ENCODE data around the gene CAMK2B. TPM values are rescaled to one million over a fixed set of nuclear protein-coding genes. Genes with fewer than 3 reads are reported as not detected.
A peak's percentile ranks its signal among the peaks of the same experiment; 100 is the strongest.

CAMK2B gene
- polyA plus RNA-seq, 2 of the 4 experiments (the other 2 are of a cell fraction): 0.17 TPM; not detected in 1

DNA sequence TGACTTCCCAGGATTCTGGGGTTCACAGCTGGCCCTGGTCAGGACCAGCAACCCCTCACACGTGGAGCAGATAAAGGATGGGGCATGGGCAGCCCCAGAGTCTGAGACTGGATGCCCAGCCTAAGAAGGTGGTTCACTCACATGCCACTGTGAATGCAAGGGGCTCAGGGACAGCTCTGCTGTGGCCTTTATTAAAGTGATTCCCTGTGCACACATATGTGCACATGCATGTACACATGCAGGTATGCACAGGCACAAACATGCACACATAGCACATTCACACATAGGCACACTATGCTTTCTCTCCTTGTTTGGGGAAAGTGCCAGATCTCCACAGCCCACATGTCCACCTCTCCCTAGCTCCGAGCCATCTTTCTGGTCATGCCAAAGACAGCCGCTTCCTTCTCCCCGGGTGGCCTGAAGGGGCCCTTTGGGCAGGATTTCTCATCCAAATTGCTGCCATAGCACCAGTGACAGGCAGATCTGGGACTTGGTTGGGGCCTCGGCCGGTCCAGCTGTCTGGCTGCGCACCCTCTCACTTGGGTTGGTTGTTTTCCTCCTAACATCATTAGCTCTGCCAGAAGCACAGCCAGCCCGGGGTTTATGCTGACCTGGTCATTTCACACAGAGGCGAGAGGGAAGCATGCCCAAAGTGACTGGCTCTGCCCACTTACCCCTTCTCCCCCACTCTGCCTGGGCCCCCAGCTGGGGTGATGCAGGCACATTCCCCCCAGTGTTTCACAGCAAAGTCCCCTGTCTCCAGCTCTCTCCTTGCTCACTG is 137.6 kb downstream of the CAMK2B start:
- Histone ChIP-seq H3K4me2 (no peak overlapping the region), H3K4me3 (no peak overlapping the region), H3K4me1 (peaks cover 26% of the 10 kb centered on the region), H3K9me3 (peaks cover 4% of the 10 kb centered on the region; the same call in 1 of the 3 replicates), H3K27ac (no peak overlapping the region)
- ChIA-PET POLR2A (no interaction called here), CTCF (interaction anchor here (1.3 to 2.1 kb wide), 4 partner anchors 8 to 64 kb away, joined by 4 to 8 read pairs (median 4); partner anchors contain the start of gene POLD2)
- TF ChIP-seq MAFK (IDR thresholded peaks at IDR 0.05; ENCODE audit: partially characterized antibody): peak; percentile 71
- TF ChIP-seq HEYL (CRISPR knock-in tag; IDR thresholded peaks at IDR 0.05): no peak
- no peak for ATAC-seq
- no peak for DNase-seq (ENCODE audit: low read depth in 1 of 2, low spot score in 1 of 2)
- WGBS (ENCODE audit: missing lambda C conversion rate): 59% methylated on average over 9 of the region's 9 CpGs
- FAIRE-seq: no peak

DNA sequence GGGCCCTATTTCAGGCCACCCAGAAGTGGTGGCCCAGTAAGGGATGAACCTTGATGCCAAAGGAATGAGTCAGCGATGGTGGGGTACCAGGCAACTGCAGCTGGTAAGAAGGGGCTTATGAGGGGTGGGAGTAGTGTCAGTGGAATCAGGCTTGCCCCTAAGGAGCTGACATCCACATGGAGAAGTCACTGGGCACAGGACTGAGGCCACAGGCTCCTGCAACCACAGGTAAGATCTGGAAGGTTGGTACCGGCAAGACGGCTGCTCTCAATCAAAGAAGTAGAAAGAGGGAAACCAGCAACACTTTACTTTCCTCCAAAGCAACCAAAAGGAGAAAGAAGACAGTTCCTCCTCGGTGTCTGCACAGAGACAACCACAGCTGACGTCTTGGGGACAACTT is 138.7 kb downstream of the CAMK2B start:
- Histone ChIP-seq H3K9me3 (peaks cover 8% of the 10 kb centered on the region; the same call in 1 of the 3 replicates), H3K4me3 (no peak overlapping the region), H3K27ac (peak overlapping the region in 1 of 2 experiments; percentile 27; a peak in 1 of 6 replicates), H3K4me2 (no peak overlapping the region), H3K4me1 (peaks cover 26% of the 10 kb centered on the region)
- no peak for FAIRE-seq
- no peak for ATAC-seq
- ChIA-PET POLR2A (no interaction called here), CTCF (interaction anchor here (1.0 to 2.1 kb wide), 6 partner anchors 9 to 141 kb away, joined by 3 to 8 read pairs (median 4); partner anchors contain the start of gene POLD2)
- TF ChIP-seq RAD21 (conservative IDR thresholded peaks at IDR 0.05 in 1 of 2, IDR thresholded peaks at IDR 0.05 in 1 of 2): no peak
- TF ChIP-seq ZSCAN20 (CRISPR knock-in tag; IDR thresholded peaks at IDR 0.05): no peak
- TF ChIP-seq, protein P1, sequence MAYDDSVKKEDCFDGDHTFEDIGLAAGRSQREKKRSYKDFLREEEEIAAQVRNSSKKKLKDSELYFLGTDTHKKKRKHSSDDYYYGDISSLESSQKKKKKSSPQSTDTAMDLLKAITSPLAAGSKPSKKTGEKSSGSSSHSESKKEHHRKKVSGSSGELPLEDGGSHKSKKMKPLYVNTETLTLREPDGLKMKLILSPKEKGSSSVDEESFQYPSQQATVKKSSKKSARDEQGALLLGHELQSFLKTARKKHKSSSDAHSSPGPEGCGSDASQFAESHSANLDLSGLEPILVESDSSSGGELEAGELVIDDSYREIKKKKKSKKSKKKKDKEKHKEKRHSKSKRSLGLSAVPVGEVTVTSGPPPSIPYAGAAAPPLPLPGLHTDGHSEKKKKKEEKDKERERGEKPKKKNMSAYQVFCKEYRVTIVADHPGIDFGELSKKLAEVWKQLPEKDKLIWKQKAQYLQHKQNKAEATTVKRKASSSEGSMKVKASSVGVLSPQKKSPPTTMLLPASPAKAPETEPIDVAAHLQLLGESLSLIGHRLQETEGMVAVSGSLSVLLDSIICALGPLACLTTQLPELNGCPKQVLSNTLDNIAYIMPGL (CRISPR knock-in tag; IDR thresholded peaks at IDR 0.05; ENCODE audit: borderline replicate concordance): no peak
- no peak for TF ChIP-seq BHLHE40 (IDR thresholded peaks at IDR 0.05; ENCODE audit: low read depth, low read length)
- no peak for TF ChIP-seq RFX5 (IDR thresholded peaks at IDR 0.05)
- no peak for TF ChIP-seq TFCP2L1 (CRISPR knock-in tag; IDR thresholded peaks at IDR 0.05)
- no peak for TF ChIP-seq EHMT2 (IDR thresholded peaks at IDR 0.05; ENCODE audit: low read depth)
- no peak for TF ChIP-seq JUN (IDR thresholded peaks at IDR 0.05)
- TF ChIP-seq CBX8 (IDR thresholded peaks at IDR 0.05): no peak
- TF ChIP-seq, protein P2, sequence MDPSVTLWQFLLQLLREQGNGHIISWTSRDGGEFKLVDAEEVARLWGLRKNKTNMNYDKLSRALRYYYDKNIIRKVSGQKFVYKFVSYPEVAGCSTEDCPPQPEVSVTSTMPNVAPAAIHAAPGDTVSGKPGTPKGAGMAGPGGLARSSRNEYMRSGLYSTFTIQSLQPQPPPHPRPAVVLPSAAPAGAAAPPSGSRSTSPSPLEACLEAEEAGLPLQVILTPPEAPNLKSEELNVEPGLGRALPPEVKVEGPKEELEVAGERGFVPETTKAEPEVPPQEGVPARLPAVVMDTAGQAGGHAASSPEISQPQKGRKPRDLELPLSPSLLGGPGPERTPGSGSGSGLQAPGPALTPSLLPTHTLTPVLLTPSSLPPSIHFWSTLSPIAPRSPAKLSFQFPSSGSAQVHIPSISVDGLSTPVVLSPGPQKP (IDR thresholded peaks at IDR 0.05; ENCODE audit: low read depth, low read length): no peak
- TF ChIP-seq FOSL2 (IDR thresholded peaks at IDR 0.05): no peak
- no peak for TF ChIP-seq FOSL2 (CRISPR knock-in tag; IDR thresholded peaks at IDR 0.05)
- no peak for TF ChIP-seq BCL3 (IDR thresholded peaks at IDR 0.05)
- TF ChIP-seq FOXS1 (CRISPR knock-in tag; IDR thresholded peaks at IDR 0.05): no peak
- TF ChIP-seq RNF2 (IDR thresholded peaks at IDR 0.05; ENCODE audit: borderline replicate concordance, low read depth): no peak
- no peak for TF ChIP-seq KDM1A (IDR thresholded peaks at IDR 0.05; ENCODE audit: low read depth)
- no peak for TF ChIP-seq HDAC2 (IDR thresholded peaks at IDR 0.05)
- no peak for TF ChIP-seq SREBF2 (IDR thresholded peaks at IDR 0.05)
- TF ChIP-seq HEYL (CRISPR knock-in tag; IDR thresholded peaks at IDR 0.05): no peak
- TF ChIP-seq, protein P3, sequence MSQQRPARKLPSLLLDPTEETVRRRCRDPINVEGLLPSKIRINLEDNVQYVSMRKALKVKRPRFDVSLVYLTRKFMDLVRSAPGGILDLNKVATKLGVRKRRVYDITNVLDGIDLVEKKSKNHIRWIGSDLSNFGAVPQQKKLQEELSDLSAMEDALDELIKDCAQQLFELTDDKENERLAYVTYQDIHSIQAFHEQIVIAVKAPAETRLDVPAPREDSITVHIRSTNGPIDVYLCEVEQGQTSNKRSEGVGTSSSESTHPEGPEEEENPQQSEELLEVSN (IDR thresholded peaks at IDR 0.05; ENCODE audit: borderline replicate concordance, low read depth): no peak
- DNase-seq (ENCODE audit: low read depth in 1 of 2, low spot score in 1 of 2): no peak
- 60% methylated on average over 5 of the region's 5 CpGs for WGBS (ENCODE audit: missing lambda C conversion rate)
